ENCODE data around the gene DUSP9.

- TF ChIP-seq POLR2A (IDR thresholded peaks at IDR 0.05; ENCODE audit: low read depth, low read length) (no peak), POLR2AphosphoS5 (IDR thresholded peaks at IDR 0.05; ENCODE audit: low read depth, low read length) (no peak)
Observed at GRCh38 chrX:153694687-153695270, 47.8 kb downstream of the DUSP9 start.

Measured in GM12892 (cell line).